Keratinocyte (primary cell): ENCODE results near the gene KCNIP2. TPM values are rescaled to one million over a fixed set of nuclear protein-coding genes. Genes with fewer than 3 reads are reported as not detected.

Source experiments
- DNase-seq: peaks from one replicate; pipeline ENCODE4 v3.0.0-alpha.2; 2011; ENCODE audit warnings: low read depth, missing footprints, low spot score
- FAIRE-seq: peaks from 2 replicates; lab custom pipeline; 2011; peaks lifted over from hg19 to GRCh38; lab: Jason Lieb, UNC
- H2AFZ ChIP-seq: 2 replicates; pipeline ENCODE4 v1.6.0; 2012; ENCODE audit warnings: low read length, control low read depth, inconsistent platforms; ENCODE audit not compliant: control insufficient read depth
- H3K27ac ChIP-seq: 2 replicates; pipeline ENCODE4 v1.5.1; 2011; ENCODE audit warnings: low read length; ENCODE audit not compliant: control insufficient read depth, insufficient read depth
- H3K27me3 ChIP-seq: 3 replicates; pipeline ENCODE4 v1.6.0; 2011; ENCODE audit warnings: low read length; ENCODE audit not compliant: control insufficient read depth, insufficient read depth; ENCODE audit errors: extremely low read depth
- H3K36me3 ChIP-seq, 2 experiments: 2 replicates in 1 of 2; 3 replicates in 1 of 2; pipeline ENCODE4 v1.5.1; 2011; ENCODE audit warnings: low read length in 2 of 2, mild to moderate bottlenecking in 1 of 2; ENCODE audit not compliant: control insufficient read depth in 2 of 2, insufficient read depth in 2 of 2; ENCODE audit errors: extremely low read depth in 1 of 2
- H3K4me1 ChIP-seq: 3 replicates; pipeline ENCODE4 v1.5.1; 2011; ENCODE audit warnings: low read length; ENCODE audit not compliant: control insufficient read depth, insufficient read depth; ENCODE audit errors: extremely low read depth
- H3K4me2 ChIP-seq: 3 replicates; pipeline ENCODE4 v1.6.0; 2011; ENCODE audit warnings: low read depth, low read length; ENCODE audit not compliant: control insufficient read depth, insufficient read depth; ENCODE audit errors: extremely low read depth
- H3K4me3 ChIP-seq, 3 experiments: fragments of 200-600 bp in 1 of 3; sonication (generic) in 1 of 3; 2 replicates in 2 of 3; 3 replicates in 1 of 3; pipeline ENCODE4 v1.5.1; 2011 to 2016; ENCODE audit warnings: low read length in 3 of 3, mild to moderate bottlenecking in 3 of 3, control low read depth in 2 of 3, inconsistent platforms in 1 of 3, low read depth in 1 of 3, mixed read lengths in 1 of 3, mixed run types in 1 of 3, moderate library complexity in 1 of 3; ENCODE audit not compliant: control insufficient read depth in 2 of 3, insufficient read depth in 2 of 3; ENCODE audit errors: extremely low read depth in 1 of 3
- H3K79me2 ChIP-seq: 2 replicates; pipeline ENCODE4 v1.6.0; 2012; ENCODE audit warnings: low read length; ENCODE audit not compliant: control insufficient read depth, insufficient read depth
- H3K9ac ChIP-seq: 3 replicates; pipeline ENCODE4 v1.6.0; 2011; ENCODE audit warnings: low read length; ENCODE audit not compliant: control insufficient read depth, insufficient read depth; ENCODE audit errors: extremely low read depth
- H3K9me1 ChIP-seq: 3 replicates; pipeline ENCODE4 v1.6.0; 2011; ENCODE audit warnings: low read length; ENCODE audit not compliant: control insufficient read depth, insufficient read depth; ENCODE audit errors: extremely low read depth
- H3K9me3 ChIP-seq: 2 replicates; pipeline ENCODE4 v1.5.1; 2012; ENCODE audit warnings: low read depth, low read length; ENCODE audit not compliant: control insufficient read depth
- H4K20me1 ChIP-seq: 3 replicates; pipeline ENCODE4 v1.6.0; 2011; ENCODE audit warnings: low read length; ENCODE audit not compliant: control insufficient read depth, insufficient read depth; ENCODE audit errors: extremely low read depth
- CTCF ChIP-seq, 3 experiments: IDR thresholded peaks in 1 of 3; conservative IDR thresholded peaks in 1 of 3; optimal IDR thresholded peaks in 1 of 3; 2 replicates in 2 of 3; 3 replicates in 1 of 3; pipeline versions ENCODE3 to v1.5.1; 2011; ENCODE audit warnings: low read length in 3 of 3, mild to moderate bottlenecking in 3 of 3, moderate library complexity in 2 of 3, control low read depth in 1 of 3, inconsistent platforms in 1 of 3; ENCODE audit not compliant: insufficient read depth in 2 of 3; ENCODE audit errors: extremely low read depth in 1 of 3
- EZH2 ChIP-seq: IDR thresholded peaks from one replicate; pipeline ENCODE4 v1.6.1; 2012; ENCODE audit warnings: inconsistent platforms, mild to moderate bottlenecking, low read length, moderate library complexity
- dilution Hi-C: fragments of 300-500 bp; cut with MboI; formaldehyde crosslinking; loops from one replicate; pipeline ENCODE4 v1.7.0; 2020; ENCODE audit warnings: low sequenced_read_pairs; ENCODE audit not compliant: extremely low pct_ligation_motif_present
- polyA plus RNA-seq, 5 experiments: library from polyadenylated mRNA; depleted of rRNA in 3 of 5; stranded (reverse) in 3 of 5; stranded (forward) in 1 of 5; unstranded in 1 of 5; fragments of >200 nt; gene quantifications; 1 replicate in 1 of 5; 2 replicates in 3 of 5; 3 replicates in 1 of 5; pipeline versions ENCODE4 v1.2.1 to v1.2.3, GENCODE V29; 2011 to 2012; ENCODE audit warnings: missing spikeins in 2 of 5, low read depth in 1 of 5, low replicate concordance in 1 of 5

KCNIP2 gene
- polyA plus RNA-seq, 1 donor (not counting 4 experiments of a cell fraction or from before 2014, with no cell fraction given) = 0.41 TPM

- TF ChIP-seq EZH2 (no peak), CTCF (optimal IDR thresholded peaks at IDR 0.05 in 1 of 3, IDR thresholded peaks at IDR 0.05 in 1 of 3, conservative IDR thresholded peaks at IDR 0.05 in 1 of 3; ENCODE audit: extremely low read depth in 1 of 3, insufficient read depth in 2 of 3, low read length in 3 of 3) (no peak)
- Histone ChIP-seq H3K9me3 (no peaks in the 10 kb centered on the region), H3K4me1 (peaks cover 20% of the 10 kb centered on the region), H3K27ac (peak overlapping the region; percentile 97), H3K4me2 (peak overlapping the region; percentile 97), H2AFZ (peak overlapping the region; percentile 85), H3K79me2 (peaks cover 42% of the 10 kb centered on the region), H3K27me3 (no peaks in the 10 kb centered on the region), H3K4me3 (peak overlapping the region; percentile 34 to 70 (median 64)), H3K9me1 (peaks cover 2% of the 10 kb centered on the region), H3K9ac (peak overlapping the region; percentile 97), H3K36me3 (peaks cover 0 to 2% of the 10 kb centered on the region in 2 experiments), H4K20me1 (peaks cover 23% of the 10 kb centered on the region)
- dilution Hi-C loops = no loop called here
- DNase-seq (no peak), FAIRE-seq (no peak)
Observed at GRCh38 chr10:101818872-101819633, 24.5 kb downstream of the KCNIP2 start.

GRCh38 chr10:101818119-101818871, 25.3 kb downstream of the KCNIP2 start, which contains the start of gene OGA:
TSS of gene OGA (minus strand) at chr10:101818444. CDS start at chr10:101818022, 422 bp downstream.
- DNase-seq (peak; percentile 98), FAIRE-seq (peak; percentile 91)
- Histone ChIP-seq H3K27me3 (no peaks in the 10 kb centered on the region), H3K79me2 (peaks cover 49% of the 10 kb centered on the region), H3K4me3 (peak within 1 kb of the TSS; percentile 83 to 92 (median 90)), H3K27ac (peak within 1 kb of the TSS; percentile 97), H2AFZ (peak within 1 kb of the TSS; percentile 85), H3K9me3 (no peaks in the 10 kb centered on the region), H4K20me1 (peaks cover 24% of the 10 kb centered on the region), H3K4me1 (peaks cover 22% of the 10 kb centered on the region), H3K9me1 (peaks cover 2% of the 10 kb centered on the region), H3K36me3 (peaks cover 0 to 2% of the 10 kb centered on the region in 2 experiments), H3K9ac (peak within 1 kb of the TSS; percentile 97), H3K4me2 (peak within 1 kb of the TSS; percentile 97)
- TF ChIP-seq EZH2 = no peak
- TF ChIP-seq CTCF (optimal IDR thresholded peaks at IDR 0.05 in 1 of 3, IDR thresholded peaks at IDR 0.05 in 1 of 3, conservative IDR thresholded peaks at IDR 0.05 in 1 of 3; ENCODE audit: extremely low read depth in 1 of 3, insufficient read depth in 2 of 3, low read length in 3 of 3) = no peak
- dilution Hi-C loops = no loop called here
